ENCODE measurements around the gene DMD.

GRCh38 chrX:31555506-31555905, 1655.8 kb downstream of the DMD start:
- TF ChIP-seq CTCF (IDR thresholded peaks at IDR 0.05) (no peak), EP300 (IDR thresholded peaks at IDR 0.05) (no peak), POLR2A (IDR thresholded peaks at IDR 0.05) (no peak)
